GM12874 (cell line): ENCODE results near the gene HOXC11.

ENCODE experiments used
- CTCF ChIP-seq: IDR thresholded peaks from 2 replicates; pipeline ENCODE4 v1.5.1; 2011; ENCODE audit warnings: low read depth, mild to moderate bottlenecking, control low read depth, low read length, moderate library complexity; ENCODE audit not compliant: insufficient read depth

The HOXC11 gene

GRCh38 chr12:54025499-54026405 lies 52.8 kb downstream of the HOXC11 start:
- TF ChIP-seq CTCF = no peak

GRCh38 chr12:54026640-54027441 lies 53.9 kb downstream of the HOXC11 start:
- TF ChIP-seq CTCF = no peak
